B cell (primary cell): ENCODE results near the gene COL5A1. TPM values are rescaled to one million over a fixed set of nuclear protein-coding genes. Genes with fewer than 3 reads are reported as not detected.

Experiments used
- ATAC-seq: fragments of 200-7000 bp; cut with Tn5 transposase; one replicate; pipeline ENCODE4 v1.10.0; 2021; ENCODE audit warnings: low read depth, mild to moderate bottlenecking, moderate number of reproducible peaks, moderate library complexity
- CTCF ChIA-PET: fragments of 350-600 bp; sonication (Branson Sonifier 250); formaldehyde crosslinking; loops from one replicate; lab custom pipeline; 2021; ENCODE audit warnings: antibody characterized with exemption, inconsistent platforms; lab: Charles Lee
- POLR2A ChIA-PET: fragments of 350-600 bp; sonication (Branson Sonifier 250); formaldehyde crosslinking; loops from one replicate; lab custom pipeline; 2021; ENCODE audit warnings: antibody characterized with exemption; lab: Charles Lee
- DNase-seq: peaks from one replicate; pipeline ENCODE4 v3.0.0; 2013
- H2AFZ ChIP-seq: 2 replicates; pipeline ENCODE4 v1.6.1; 2012; ENCODE audit warnings: mild to moderate bottlenecking, low read depth, low read length; ENCODE audit not compliant: insufficient read depth, poor library complexity, severe bottlenecking
- H3K27ac ChIP-seq, 2 donors: 1 replicate in 1 of 2; 2 replicates in 1 of 2; pipeline ENCODE4 v1.5.1; 2012 to 2013; ENCODE audit warnings: low read length in 2 of 2, mild to moderate bottlenecking in 2 of 2, moderate library complexity in 1 of 2
- H3K27me3 ChIP-seq, 4 experiments: fragments of 200-600 bp in 1 of 4; sonication (generic) in 1 of 4; replicated peaks in 1 of 4; 1 replicate in 2 of 4; 2 replicates in 2 of 4; pipeline versions ENCODE4 v1.6.1 to v1.7.0; 2013 to 2016; ENCODE audit warnings: low read length in 3 of 4, mild to moderate bottlenecking in 2 of 4, mixed read lengths in 1 of 4, moderate library complexity in 1 of 4; ENCODE audit not compliant: insufficient read depth in 4 of 4, control insufficient read depth in 3 of 4; ENCODE audit errors: control extremely low read depth in 1 of 4
- H3K36me3 ChIP-seq, 2 experiments: replicated peaks in 1 of 2; 1 replicate in 1 of 2; 2 replicates in 1 of 2; pipeline versions ENCODE4 v1.6.1 to v1.7.1; 2013; ENCODE audit warnings: low read length in 1 of 2; ENCODE audit not compliant: insufficient read depth in 2 of 2, control insufficient read depth in 1 of 2; ENCODE audit errors: control extremely low read depth in 1 of 2, extremely low read depth in 1 of 2
- H3K4me1 ChIP-seq, 2 donors: fragments of 200-600 bp in 1 of 2; sonication (generic) in 1 of 2; 1 replicate in 1 of 2; 2 replicates in 1 of 2; pipeline versions ENCODE4 v1.5.1 to v1.6.1; 2013 to 2017; ENCODE audit warnings: low read length in 2 of 2; ENCODE audit not compliant: control insufficient read depth in 2 of 2, insufficient read depth in 2 of 2
- H3K4me2 ChIP-seq: replicated peaks from 2 replicates; pipeline ENCODE3; 2012; ENCODE audit warnings: mild to moderate bottlenecking, low read depth, low read length; ENCODE audit not compliant: poor library complexity, severe bottlenecking
- H3K4me3 ChIP-seq, 5 experiments: fragments of 200-600 bp in 1 of 5; sonication (generic) in 1 of 5; 1 replicate in 3 of 5; 2 replicates in 2 of 5; pipeline versions ENCODE4 v1.5.1 to v1.7.0; 2011 to 2016; ENCODE audit warnings: low read length in 4 of 5, mild to moderate bottlenecking in 4 of 5, low read depth in 2 of 5, control low read depth in 1 of 5, moderate library complexity in 1 of 5; ENCODE audit not compliant: insufficient read depth in 1 of 5; ENCODE audit errors: control extremely low read depth in 1 of 5, extremely low read depth in 1 of 5
- H3K79me2 ChIP-seq: fragments of 200-600 bp; sonication (generic); one replicate; pipeline ENCODE4 v1.6.0; 2016; ENCODE audit warnings: low read length; ENCODE audit not compliant: control insufficient read depth, insufficient read depth
- H3K9ac ChIP-seq: fragments of 200-600 bp; sonication (generic); 2 replicates; pipeline ENCODE4 v1.6.1; 2017; ENCODE audit warnings: mild to moderate bottlenecking, low read length, moderate library complexity
- H3K9me3 ChIP-seq, 3 donors: one replicate each; pipeline versions ENCODE4 v1.6.1 to v1.7.1; 2013; ENCODE audit warnings: low read length in 2 of 3; ENCODE audit not compliant: control insufficient read depth in 2 of 3, insufficient read depth in 1 of 3; ENCODE audit errors: control extremely low read depth in 1 of 3
- H4K20me1 ChIP-seq: 2 replicates; pipeline ENCODE4 v1.6.0; 2012; ENCODE audit warnings: mild to moderate bottlenecking, low read length; ENCODE audit not compliant: insufficient read depth, control insufficient read depth, poor library complexity, severe bottlenecking
- H3K27ac Mint-ChIP-seq: one replicate; pipeline ENCODE4 v1.8.0; 2021; ENCODE audit warnings: mixed read lengths
- H3K27me3 Mint-ChIP-seq: one replicate; pipeline ENCODE4 v1.8.0; 2021; ENCODE audit warnings: mixed read lengths
- H3K4me1 Mint-ChIP-seq: one replicate; pipeline ENCODE4 v1.8.0; 2021; ENCODE audit warnings: mixed read lengths
- H3K4me3 Mint-ChIP-seq: one replicate; pipeline ENCODE4 v1.8.0; 2021; ENCODE audit warnings: mixed read lengths
- H3K9me3 Mint-ChIP-seq: one replicate; pipeline ENCODE4 v1.8.0; 2022; ENCODE audit warnings: mixed read lengths; ENCODE audit not compliant: insufficient read depth
- CTCF ChIP-seq: fragments of 200-600 bp; IDR thresholded peaks from one replicate; pipeline ENCODE4 v1.8.0; 2022; ENCODE audit warnings: antibody characterized with exemption, mild to moderate bottlenecking
- EZH2 ChIP-seq: IDR thresholded peaks from 2 replicates; pipeline ENCODE4 v1.6.1; 2012; ENCODE audit warnings: borderline replicate concordance, low read depth, mild to moderate bottlenecking, moderate library complexity, low read length; ENCODE audit not compliant: insufficient read depth, poor library complexity, severe bottlenecking
- WGBS: methylation state at CpG from one replicate; pipeline ENCODE4 v1.1.5; 2013; ENCODE audit warnings: missing lambda C conversion rate; ENCODE audit not compliant: insufficient coverage; 5-methylcytosine and 5-hydroxymethylcytosine counted together
- intact Hi-C: fragments of 100-400 bp; cut with micrococcal nuclease; formaldehyde crosslinking; loops from one replicate; pipeline ENCODE4 v1.10.0; 2022
- polyA plus RNA-seq: library from polyadenylated mRNA; depleted of rRNA; stranded (reverse); fragments of >200 nt; gene quantifications from 2 replicates; pipeline ENCODE4 v1.2.3, GENCODE V29; 2012
- total RNA-seq, 2 donors: library from RNA; stranded (reverse); fragments of 120-200 nt in 1 of 2; gene quantifications; 1 replicate in 1 of 2; 2 replicates in 1 of 2; pipeline versions ENCODE4 v1.2.3 to v1.2.4, GENCODE V29; 2013 to 2022

COL5A1 gene
- total and polyA plus RNA-seq, 2 donors (not counting 1 experiment from before 2014, with no cell fraction given), result 0.06 TPM; not detected in 1

GRCh38 chr9:134885001-134885678 lies 243.5 kb downstream of the COL5A1 start:
- H3K4me1 ChIP-seq, result peaks cover 0 to 4% of the 10 kb centered on the region in 2 donors
- Mint-ChIP-seq H3K9me3 (no peaks in the 10 kb centered on the region), H3K4me3 (no peak overlapping the region), H3K27me3 (peaks cover 14% of the 10 kb centered on the region), H3K27ac (no peak overlapping the region), H3K4me1 (peaks cover 2% of the 10 kb centered on the region)
- H2AFZ ChIP-seq, result no peak overlapping the region
- no peaks in the 10 kb centered on the region for H3K9me3 ChIP-seq
- no peaks in the 10 kb centered on the region for H3K79me2 ChIP-seq
- H3K4me2 ChIP-seq, result no peak overlapping the region
- no peaks in the 10 kb centered on the region for H4K20me1 ChIP-seq
- ChIA-PET POLR2A (no interaction called here), CTCF (no interaction called here)
- DNase-seq (no peak), ATAC-seq (no peak)
- TF ChIP-seq EZH2 (no peak), CTCF (no peak)
- no peak overlapping the region for H3K9ac ChIP-seq
- H3K27ac ChIP-seq, result no peak overlapping the region
- WGBS, result 93% methylated on average over 18 of the region's 22 CpGs
- H3K27me3 ChIP-seq, result peaks cover 0 to 27% (median 5%) of the 10 kb centered on the region in 4 experiments
- no peak overlapping the region for H3K4me3 ChIP-seq
- no peaks in the 10 kb centered on the region for H3K36me3 ChIP-seq
- intact Hi-C loops, result no loop called here

GRCh38 chr9:134885679-134886412 lies 244.2 kb downstream of the COL5A1 start:
- Mint-ChIP-seq H3K27ac (no peak overlapping the region), H3K4me3 (no peak overlapping the region), H3K27me3 (peaks cover 13% of the 10 kb centered on the region), H3K4me1 (peaks cover 2% of the 10 kb centered on the region), H3K9me3 (no peaks in the 10 kb centered on the region)
- Histone ChIP-seq H3K9ac (no peak overlapping the region), H3K27me3 (peaks cover 0 to 22% (median 5%) of the 10 kb centered on the region in 4 experiments), H3K9me3 (no peaks in the 10 kb centered on the region), H3K36me3 (no peaks in the 10 kb centered on the region), H3K79me2 (no peaks in the 10 kb centered on the region), H2AFZ (no peak overlapping the region), H3K27ac (no peak overlapping the region), H3K4me2 (no peak overlapping the region), H3K4me3 (no peak overlapping the region), H4K20me1 (no peaks in the 10 kb centered on the region), H3K4me1 (peaks cover 0 to 4% of the 10 kb centered on the region in 2 donors)
- CTCF ChIA-PET, result interaction anchor here (0.7 kb wide), 1 partner anchor 436 kb away, joined by 4 read pairs; no protein-coding TSS in a partner anchor
- POLR2A ChIA-PET, result no interaction called here
- DNase-seq (no peak), ATAC-seq (no peak)
- TF ChIP-seq CTCF (no peak), EZH2 (no peak)
- WGBS, result 96% methylated on average over 24 of the region's 24 CpGs
- intact Hi-C loops, result no loop called here
